Measurements from ENCODE around the gene PRKCA.
A peak's percentile ranks its signal among the peaks of the same experiment; 100 is the strongest.
"Not testable (repeated sequence)": the region's sequence is repeated elsewhere in the genome, so short reads cannot be mapped to it uniquely, and the experiment has no call there.

The PRKCA gene

DNA sequence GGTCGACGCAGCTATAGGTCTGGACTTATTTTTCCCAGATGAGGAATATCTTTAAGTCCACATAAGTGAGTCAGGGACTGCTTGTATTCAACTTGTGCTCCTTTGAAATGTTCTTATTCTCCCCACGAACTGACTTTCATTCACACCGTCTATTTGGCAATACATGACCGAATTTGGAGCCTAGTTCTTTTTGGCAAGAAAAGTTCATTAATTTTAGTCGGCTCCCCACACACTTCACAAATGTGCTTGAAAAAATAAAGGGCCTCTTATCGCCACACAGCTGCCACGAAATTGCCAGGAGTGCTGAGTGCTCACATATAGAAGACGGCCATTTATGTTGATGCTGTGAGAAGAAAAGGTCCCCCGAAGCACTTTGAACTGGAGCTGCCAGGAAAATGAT is 152.6 kb downstream of the PRKCA start:
- peak overlapping the region; percentile 46 for H3K27ac Mint-ChIP-seq
- H3K27me3 Mint-ChIP-seq: no peaks in the 10 kb centered on the region
- H3K9me3 Mint-ChIP-seq: peaks cover 6% of the 10 kb centered on the region
- peaks cover 34% of the 10 kb centered on the region for H3K36me3 Mint-ChIP-seq
- H3K4me1 Mint-ChIP-seq: peaks cover 62% of the 10 kb centered on the region
- no peak overlapping the region for H3K4me3 Mint-ChIP-seq

- H3K4me1 Mint-ChIP-seq: peaks cover 59% of the 10 kb centered on the region
- peaks cover 35% of the 10 kb centered on the region for H3K36me3 Mint-ChIP-seq
- not testable (repeated sequence) for H3K27me3 Mint-ChIP-seq, H3K9me3 Mint-ChIP-seq, H3K4me3 Mint-ChIP-seq
- H3K27ac Mint-ChIP-seq: peak overlapping the region; percentile 69
These were observed 155.1 kb downstream of the PRKCA start for GRCh38 chr17:66457499-66457898.

DNA sequence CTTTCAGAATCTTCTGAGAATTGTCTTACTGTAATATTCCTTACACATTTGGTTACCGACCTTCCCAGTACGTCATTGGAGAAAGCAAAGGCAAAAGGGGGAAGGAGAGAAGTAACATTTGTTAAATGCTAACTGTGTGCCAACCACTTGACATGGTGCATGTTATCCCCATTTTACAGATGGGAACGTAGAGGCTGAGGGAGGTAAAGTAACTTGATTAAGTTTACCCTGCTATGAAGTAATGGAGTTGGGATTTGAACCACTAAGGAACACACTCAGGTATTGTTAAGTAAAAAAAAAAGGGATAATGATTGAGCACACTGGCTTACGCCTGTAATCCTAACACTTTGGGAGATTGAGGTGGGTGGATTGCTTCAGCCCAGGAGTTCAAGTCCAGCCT is 156.4 kb downstream of the PRKCA start:
- peaks cover 65% of the 10 kb centered on the region for H3K4me1 Mint-ChIP-seq
- peaks cover 33% of the 10 kb centered on the region for H3K36me3 Mint-ChIP-seq
- H3K27ac Mint-ChIP-seq: no peak overlapping the region
- peak overlapping the region; percentile 15 for H3K4me3 Mint-ChIP-seq
- peaks cover 6% of the 10 kb centered on the region for H3K9me3 Mint-ChIP-seq
- no peaks in the 10 kb centered on the region for H3K27me3 Mint-ChIP-seq

GRCh38 chr17:66459811-66460270 is 157.4 kb downstream of the PRKCA start:
- Mint-ChIP-seq H3K9me3 (peaks cover 6% of the 10 kb centered on the region), H3K27me3 (no peaks in the 10 kb centered on the region), H3K4me1 (peaks cover 68% of the 10 kb centered on the region), H3K27ac (no peak overlapping the region), H3K36me3 (peaks cover 29% of the 10 kb centered on the region), H3K4me3 (no peak overlapping the region)

GRCh38 chr17:66460558-66460957 is 158.1 kb downstream of the PRKCA start:
- Mint-ChIP-seq H3K4me3 (no peak overlapping the region), H3K9me3 (peaks cover 4% of the 10 kb centered on the region), H3K27me3 (no peaks in the 10 kb centered on the region), H3K4me1 (peaks cover 72% of the 10 kb centered on the region), H3K36me3 (peaks cover 27% of the 10 kb centered on the region), H3K27ac (no peak overlapping the region)

DNA sequence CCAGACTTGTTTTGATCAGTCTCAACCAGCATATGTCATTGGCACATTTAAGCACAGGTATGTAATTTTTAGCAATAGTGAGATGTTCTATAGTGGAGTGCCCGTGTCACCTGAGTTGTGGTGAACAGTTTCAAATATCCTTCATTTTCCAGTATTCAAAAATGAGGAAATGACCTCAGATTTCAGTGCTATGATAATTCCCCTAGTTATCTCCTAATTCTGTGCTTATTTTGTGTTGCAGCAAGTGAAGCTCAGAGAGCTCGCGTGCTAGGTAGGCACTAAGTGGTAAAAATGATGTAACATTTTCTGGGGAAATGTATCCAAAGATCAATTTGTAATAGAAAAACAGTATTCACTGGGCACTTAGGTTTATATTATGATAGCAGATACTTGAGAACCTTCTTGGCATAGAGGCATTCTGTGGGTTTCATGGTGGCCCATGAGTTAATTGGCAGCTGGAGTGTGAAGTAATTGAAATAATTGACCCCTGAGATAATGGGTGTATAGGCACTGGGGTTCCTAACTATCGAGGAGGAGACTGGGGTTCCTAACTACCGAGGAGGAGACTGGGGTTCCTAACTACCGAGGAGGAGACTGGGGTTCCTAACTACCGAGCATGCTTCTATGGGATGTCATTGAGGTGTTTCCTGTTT is 159.1 kb downstream of the PRKCA start:
- Mint-ChIP-seq H3K36me3 (peaks cover 23% of the 10 kb centered on the region), H3K27ac (peak overlapping the region; percentile 76), H3K4me3 (no peak overlapping the region), H3K9me3 (no peaks in the 10 kb centered on the region), H3K4me1 (peaks cover 78% of the 10 kb centered on the region), H3K27me3 (no peaks in the 10 kb centered on the region)

DNA sequence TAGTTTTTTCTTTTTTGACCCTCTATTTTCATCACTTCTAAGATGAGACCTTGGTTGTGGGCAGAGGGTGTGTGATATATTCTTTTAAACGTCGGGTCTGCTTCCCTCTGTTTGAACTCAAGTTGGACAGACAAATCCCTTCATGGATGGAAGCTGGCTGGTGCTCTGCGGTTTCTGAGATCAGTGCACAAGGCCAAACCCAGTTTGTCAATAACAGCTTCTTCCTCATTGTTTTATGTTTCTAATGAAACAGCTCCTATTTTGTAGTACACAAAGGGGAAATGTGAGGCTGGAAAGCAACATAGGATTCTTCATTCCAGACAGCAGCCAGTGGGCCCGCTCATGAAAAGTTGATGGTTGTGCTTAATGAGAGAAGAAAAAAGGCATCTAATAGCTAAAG is 159.6 kb downstream of the PRKCA start:
- Mint-ChIP-seq H3K27ac (no peak overlapping the region), H3K4me3 (no peak overlapping the region), H3K27me3 (no peaks in the 10 kb centered on the region), H3K9me3 (no peaks in the 10 kb centered on the region), H3K4me1 (peaks cover 78% of the 10 kb centered on the region), H3K36me3 (peaks cover 18% of the 10 kb centered on the region)

DNA sequence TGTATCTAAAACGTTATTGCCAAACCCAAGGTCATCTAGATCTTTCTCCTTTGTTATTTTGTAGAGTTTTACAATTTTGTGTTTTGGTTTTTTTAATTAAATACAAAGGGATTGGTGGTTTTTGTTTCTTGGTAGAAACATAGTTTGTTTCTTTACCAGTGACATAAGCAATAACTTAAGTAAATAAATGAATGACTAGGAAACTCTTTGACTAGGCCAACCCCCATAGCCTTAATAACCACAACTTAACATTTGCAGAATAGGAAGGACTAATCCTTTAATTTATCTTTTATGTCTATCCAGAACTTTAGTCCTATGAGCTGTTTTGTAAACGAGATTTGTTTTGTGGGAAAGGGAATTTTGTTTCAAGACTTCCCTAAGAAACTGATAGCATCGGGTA is 162.5 kb downstream of the PRKCA start:
- Mint-ChIP-seq H3K4me1 (peaks cover 92% of the 10 kb centered on the region), H3K9me3 (no peaks in the 10 kb centered on the region), H3K27me3 (no peaks in the 10 kb centered on the region), H3K27ac (no peak overlapping the region), H3K4me3 (no peak overlapping the region), H3K36me3 (peaks cover 4% of the 10 kb centered on the region)

DNA sequence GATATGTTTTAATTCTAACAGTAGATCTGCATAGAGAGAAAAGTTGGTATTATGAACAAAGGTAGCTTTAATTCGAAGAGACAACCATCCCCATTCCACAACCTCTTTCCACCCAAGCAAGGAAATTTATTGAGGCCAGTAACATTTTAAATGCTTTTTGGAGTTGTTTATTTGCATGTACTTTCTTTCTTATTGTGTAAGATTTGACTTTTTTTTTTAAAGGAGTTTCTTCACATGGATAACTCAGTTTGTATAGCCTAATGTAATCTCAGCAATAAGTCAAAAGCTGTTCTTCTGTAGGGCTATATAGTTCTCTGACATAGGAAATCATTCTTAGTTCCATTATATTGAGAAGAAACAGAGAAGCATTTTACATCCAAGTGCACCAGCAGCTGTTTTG is 163.3 kb downstream of the PRKCA start:
- peak overlapping the region; percentile 2 for H3K27ac Mint-ChIP-seq
- no peak overlapping the region for H3K4me3 Mint-ChIP-seq
- no peaks in the 10 kb centered on the region for H3K9me3 Mint-ChIP-seq
- peaks cover 4% of the 10 kb centered on the region for H3K36me3 Mint-ChIP-seq
- no peaks in the 10 kb centered on the region for H3K27me3 Mint-ChIP-seq
- peaks cover 90% of the 10 kb centered on the region for H3K4me1 Mint-ChIP-seq

DNA sequence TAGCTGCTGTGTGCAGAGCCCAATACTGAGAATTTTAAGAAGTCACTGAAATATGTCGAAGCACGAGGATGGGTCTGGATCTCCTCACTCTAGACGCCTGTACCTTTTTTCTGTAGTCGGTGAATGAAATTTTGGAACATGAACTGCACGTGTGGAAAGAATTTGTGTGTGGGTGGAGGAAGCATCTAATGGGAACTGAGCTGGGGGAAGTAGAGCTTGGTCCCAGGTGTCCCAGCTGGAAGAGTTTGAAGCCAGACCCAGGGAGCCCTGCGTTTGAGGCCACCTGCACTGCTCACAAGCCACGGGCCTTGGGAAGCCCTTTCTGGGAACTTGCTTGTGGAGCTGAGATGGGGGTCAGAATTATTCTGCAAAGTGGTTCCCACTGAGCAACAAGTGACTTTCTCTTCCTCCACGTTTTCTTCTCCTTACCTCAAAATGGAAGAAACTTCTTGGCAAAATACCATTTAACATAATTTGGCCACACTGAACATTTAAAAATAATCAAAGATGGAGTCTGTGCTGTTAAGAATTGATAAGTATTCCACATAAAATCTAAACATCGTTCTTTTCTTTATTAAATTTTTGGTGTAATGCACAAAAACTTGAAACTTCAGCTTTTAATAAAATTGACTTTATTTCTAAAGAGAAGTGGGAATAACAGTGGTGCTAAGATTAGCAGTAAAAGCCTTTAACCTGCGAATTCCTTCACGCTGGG is 163.8 kb downstream of the PRKCA start:
- Mint-ChIP-seq H3K4me1 (peaks cover 92% of the 10 kb centered on the region), H3K27me3 (no peaks in the 10 kb centered on the region)

GRCh38 chr17:66466840-66467367 is 164.5 kb downstream of the PRKCA start:
- Mint-ChIP-seq H3K4me1 (peaks cover 89% of the 10 kb centered on the region), H3K9me3 (no peaks in the 10 kb centered on the region), H3K36me3 (peaks cover 1% of the 10 kb centered on the region), H3K27ac (peak overlapping the region; percentile 99), H3K4me3 (peak overlapping the region; percentile 73), H3K27me3 (no peaks in the 10 kb centered on the region)

More for the DNA sequence above, 163.8 kb downstream of the PRKCA start:
- peaks cover 4% of the 10 kb centered on the region for H3K36me3 Mint-ChIP-seq
- peak overlapping the region; percentile 73 for H3K4me3 Mint-ChIP-seq
- H3K9me3 Mint-ChIP-seq: no peaks in the 10 kb centered on the region
- peak overlapping the region; percentile 99 for H3K27ac Mint-ChIP-seq

DNA sequence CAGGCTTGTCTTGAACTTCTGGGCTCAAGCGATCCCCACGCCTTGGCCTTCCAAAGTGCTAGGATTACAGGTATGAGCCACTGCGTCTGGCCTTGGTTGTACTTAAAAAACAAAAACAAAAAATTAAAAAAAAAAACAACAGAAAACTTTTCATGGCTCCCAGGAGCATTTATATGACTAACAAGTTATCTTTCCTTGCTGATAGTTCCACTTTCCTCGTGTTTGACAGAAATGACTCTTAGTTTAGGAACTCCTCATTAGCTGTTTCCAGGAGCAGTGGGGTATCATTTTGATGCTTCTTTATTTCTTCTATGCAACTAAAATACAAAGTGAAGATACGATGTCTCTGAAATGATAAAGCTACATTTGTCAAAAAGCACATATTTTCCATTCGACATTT is 165.4 kb downstream of the PRKCA start:
- Mint-ChIP-seq H3K9me3 (no peaks in the 10 kb centered on the region), H3K27ac (peak overlapping the region; percentile 99)

DNA sequence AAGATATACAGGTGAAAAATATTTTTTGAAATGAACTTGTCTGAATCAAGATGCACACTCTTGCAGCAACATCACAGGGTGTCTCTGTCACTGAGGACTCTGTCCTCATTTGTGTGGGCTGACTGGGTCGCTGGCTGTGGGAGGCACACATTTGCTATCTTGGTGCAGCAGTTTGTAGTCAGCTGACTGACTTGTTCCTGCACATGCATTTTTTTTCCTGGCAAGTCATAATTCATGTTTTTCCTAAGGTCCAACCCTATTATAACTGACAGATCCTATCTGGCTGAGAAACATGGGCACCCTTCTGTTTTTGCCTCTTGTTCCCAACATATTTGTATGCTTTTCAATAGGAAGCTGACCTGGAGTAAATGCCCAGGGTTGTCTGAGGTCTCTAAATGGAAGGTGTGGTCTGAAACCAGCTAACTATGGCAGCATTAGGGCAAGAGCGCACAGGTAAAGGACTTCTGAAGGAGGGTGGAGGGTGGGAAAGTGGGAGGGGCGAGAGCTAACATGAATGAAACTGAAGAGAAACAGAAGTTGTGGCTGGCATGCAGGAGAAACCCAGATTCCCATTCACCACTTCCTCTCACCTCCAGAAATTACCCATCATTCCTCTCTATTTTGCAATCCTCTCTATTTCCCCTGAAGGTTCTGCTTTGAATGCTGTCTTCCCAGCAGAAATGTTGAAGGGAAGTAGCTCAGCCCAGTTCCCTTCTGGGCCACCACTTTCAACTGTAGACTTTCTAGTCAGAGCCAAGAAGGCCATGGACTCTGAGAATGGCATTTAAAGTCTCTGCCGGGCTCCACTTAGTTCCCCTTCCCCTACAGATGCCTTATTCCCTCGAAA is 166.1 kb downstream of the PRKCA start:
- Mint-ChIP-seq H3K4me3 (peak overlapping the region; percentile 64), H3K27ac (peak overlapping the region; percentile 99), H3K27me3 (no peaks in the 10 kb centered on the region)

More for the DNA sequence above, 165.4 kb downstream of the PRKCA start:
- H3K36me3 Mint-ChIP-seq: peaks cover 1% of the 10 kb centered on the region
- H3K4me1 Mint-ChIP-seq: peaks cover 88% of the 10 kb centered on the region
- H3K27me3 Mint-ChIP-seq: no peaks in the 10 kb centered on the region
- H3K4me3 Mint-ChIP-seq: no peak overlapping the region

DNA sequence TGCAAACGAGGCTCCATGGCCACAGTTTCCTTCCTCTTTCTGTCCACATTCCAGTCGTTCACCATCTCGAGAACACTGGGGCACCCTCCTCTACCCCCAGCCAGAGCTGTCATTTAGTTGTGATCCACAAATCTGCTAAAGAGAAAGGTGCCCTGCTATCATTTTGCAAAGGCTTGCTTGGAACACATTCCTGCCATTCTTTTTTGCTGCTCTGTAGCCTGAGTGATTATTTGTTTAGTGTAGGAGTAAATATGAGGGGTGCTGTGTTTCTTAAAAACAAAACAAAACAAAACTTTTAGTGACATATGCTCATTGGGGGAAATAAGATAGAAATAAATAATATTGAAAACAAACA is 166.7 kb downstream of the PRKCA start:
- H3K27ac Mint-ChIP-seq: peak overlapping the region; percentile 85
- no peaks in the 10 kb centered on the region for H3K36me3 Mint-ChIP-seq
- H3K9me3 Mint-ChIP-seq: no peaks in the 10 kb centered on the region
- H3K4me3 Mint-ChIP-seq: peak overlapping the region; percentile 49
- H3K27me3 Mint-ChIP-seq: no peaks in the 10 kb centered on the region
- peaks cover 88% of the 10 kb centered on the region for H3K4me1 Mint-ChIP-seq

More for the DNA sequence above, 166.1 kb downstream of the PRKCA start:
- Mint-ChIP-seq H3K4me1 (peaks cover 91% of the 10 kb centered on the region), H3K9me3 (no peaks in the 10 kb centered on the region), H3K36me3 (peaks cover 1% of the 10 kb centered on the region)

DNA sequence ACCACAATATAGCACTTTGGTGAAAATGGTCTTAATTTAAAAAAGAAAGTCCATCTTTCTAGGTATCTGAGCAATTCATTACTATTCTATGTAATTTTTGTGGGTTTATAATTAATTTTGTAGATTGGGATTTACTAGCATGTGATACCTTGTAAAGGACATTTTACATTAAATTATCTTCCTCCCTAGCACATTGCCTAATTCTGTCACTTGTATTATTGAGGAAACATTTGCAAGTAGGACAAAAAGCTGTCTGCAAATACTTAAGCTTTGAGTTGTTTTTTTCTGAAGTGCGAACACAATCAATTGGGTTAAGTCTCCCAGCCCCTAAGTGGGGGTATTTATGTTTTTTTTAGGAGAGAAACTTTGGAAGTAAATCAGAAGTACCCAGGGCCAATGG is 167.0 kb downstream of the PRKCA start:
- H3K9me3 Mint-ChIP-seq: no peaks in the 10 kb centered on the region
- peak overlapping the region; percentile 85 for H3K27ac Mint-ChIP-seq
- no peaks in the 10 kb centered on the region for H3K36me3 Mint-ChIP-seq
- no peak overlapping the region for H3K4me3 Mint-ChIP-seq
- H3K27me3 Mint-ChIP-seq: no peaks in the 10 kb centered on the region
- H3K4me1 Mint-ChIP-seq: peaks cover 86% of the 10 kb centered on the region

Measured in activated naive CD4-positive, alpha-beta T cell treated with anti-CD3 and anti-CD28 coated beads, Interleukin-2, amount 50 U/mL, for 24 hours (primary cell).